GM10248 (cell line): Measurements from ENCODE around the gene PKNOX2.

Experiments used
- CTCF ChIA-PET: fragments of 300-600 bp; sonication (Branson Sonifier 250); formaldehyde crosslinking; extraction: SDS; loops from one replicate; lab custom pipeline; 2021; ENCODE audit warnings: antibody characterized with exemption; lab: Yijun Ruan, JAX
- POLR2A ChIA-PET: fragments of 350-650 bp; sonication (Branson Sonifier 250); formaldehyde crosslinking; extraction: SDS; loops from one replicate; lab custom pipeline; 2020; ENCODE audit warnings: antibody characterized with exemption; lab: Yijun Ruan, JAX
- DNase-seq: peaks from one replicate; pipeline ENCODE4 v3.0.0; 2012; ENCODE audit errors: extremely low spot score
- TF ChIP-seq, protein P1 (sequence below): IDR thresholded peaks from 2 replicates; pipeline ENCODE4 v1.5.1; 2012; ENCODE audit warnings: mild to moderate bottlenecking, low read depth; ENCODE audit errors: extremely low read depth, missing control alignments, control extremely low read depth

Gene PKNOX2

DNA sequence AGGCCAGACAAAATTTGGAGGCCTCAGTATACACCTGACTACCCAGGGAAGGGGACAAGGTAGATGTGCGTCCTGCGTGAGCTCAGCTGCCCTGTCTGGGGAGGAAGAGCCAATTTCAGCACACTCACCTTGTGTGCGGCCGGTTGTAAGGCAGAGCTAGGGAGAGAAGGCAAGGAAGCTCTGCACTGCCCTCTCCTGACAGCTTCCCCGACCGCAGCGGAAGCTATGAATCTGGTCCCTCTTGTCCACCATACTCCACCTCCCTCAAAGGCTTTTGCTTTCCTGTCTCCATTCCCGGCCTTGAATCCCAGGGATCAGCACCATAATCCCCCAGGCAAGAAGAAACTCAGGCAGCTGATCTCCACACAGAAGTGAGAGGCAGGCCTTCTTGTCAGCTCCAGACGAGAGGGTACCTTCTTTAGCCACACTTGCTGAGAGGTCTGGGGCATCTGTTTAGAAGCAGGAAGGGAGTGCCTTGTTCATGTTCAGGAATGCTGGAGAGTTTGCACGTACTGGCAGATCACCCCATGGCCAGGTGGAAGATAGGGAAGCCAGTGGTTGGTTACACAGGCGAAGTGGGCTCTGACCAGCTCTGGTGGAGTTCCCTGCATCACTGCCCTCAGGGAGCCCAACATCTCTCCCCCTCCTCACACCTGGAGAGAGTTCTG lies 269.0 kb downstream of the PKNOX2 start:
- TF ChIP-seq, protein P1, sequence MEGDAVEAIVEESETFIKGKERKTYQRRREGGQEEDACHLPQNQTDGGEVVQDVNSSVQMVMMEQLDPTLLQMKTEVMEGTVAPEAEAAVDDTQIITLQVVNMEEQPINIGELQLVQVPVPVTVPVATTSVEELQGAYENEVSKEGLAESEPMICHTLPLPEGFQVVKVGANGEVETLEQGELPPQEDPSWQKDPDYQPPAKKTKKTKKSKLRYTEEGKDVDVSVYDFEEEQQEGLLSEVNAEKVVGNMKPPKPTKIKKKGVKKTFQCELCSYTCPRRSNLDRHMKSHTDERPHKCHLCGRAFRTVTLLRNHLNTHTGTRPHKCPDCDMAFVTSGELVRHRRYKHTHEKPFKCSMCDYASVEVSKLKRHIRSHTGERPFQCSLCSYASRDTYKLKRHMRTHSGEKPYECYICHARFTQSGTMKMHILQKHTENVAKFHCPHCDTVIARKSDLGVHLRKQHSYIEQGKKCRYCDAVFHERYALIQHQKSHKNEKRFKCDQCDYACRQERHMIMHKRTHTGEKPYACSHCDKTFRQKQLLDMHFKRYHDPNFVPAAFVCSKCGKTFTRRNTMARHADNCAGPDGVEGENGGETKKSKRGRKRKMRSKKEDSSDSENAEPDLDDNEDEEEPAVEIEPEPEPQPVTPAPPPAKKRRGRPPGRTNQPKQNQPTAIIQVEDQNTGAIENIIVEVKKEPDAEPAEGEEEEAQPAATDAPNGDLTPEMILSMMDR, result peak; percentile 43
- POLR2A ChIA-PET, result no interaction called here
- DNase-seq, result peak; percentile 54

DNA sequence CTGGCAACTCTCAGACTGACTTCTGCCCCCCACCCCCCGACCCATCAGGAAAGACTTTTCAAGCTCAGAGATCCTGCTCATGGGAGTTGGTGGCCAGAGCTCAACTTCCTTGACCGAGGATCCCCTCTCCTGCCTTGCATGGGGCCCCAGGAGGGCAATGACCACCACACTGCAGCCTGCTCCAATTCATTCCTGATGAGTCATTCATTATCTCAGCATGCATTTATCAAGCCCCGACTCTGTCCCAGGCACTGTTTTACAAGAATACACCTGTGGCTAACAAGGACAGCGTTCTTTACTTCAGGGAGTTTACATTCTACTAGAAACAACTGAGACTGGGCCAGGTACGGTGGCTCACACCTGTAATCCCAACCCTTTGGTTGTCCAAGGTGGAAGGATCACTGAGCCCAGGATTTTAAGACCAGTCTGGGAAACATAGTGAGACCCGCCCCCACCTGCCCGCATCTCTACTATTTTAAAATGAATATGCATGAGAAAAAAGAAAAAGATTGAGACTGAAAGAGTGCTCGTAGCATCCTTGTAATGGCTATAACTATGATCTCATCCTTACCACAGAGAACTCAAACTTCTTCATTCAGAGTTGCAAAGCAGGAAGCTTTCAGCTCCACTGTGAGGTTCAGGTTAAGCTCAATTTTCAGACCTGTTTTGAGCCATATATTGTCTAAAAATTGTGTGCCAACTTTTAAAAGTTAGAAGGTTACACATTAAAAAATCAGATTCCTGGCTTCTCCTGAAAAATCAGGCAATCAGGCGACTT lies 271.1 kb downstream of the PKNOX2 start:
- TF ChIP-seq, protein P1, result no peak
- ChIA-PET CTCF (interaction anchor here (0.9 to 2.3 kb wide), 3 partner anchors 13 to 22 kb away, joined by 3 to 9 read pairs (median 3); no protein-coding TSS in a partner anchor), POLR2A (no interaction called here)
- no peak for DNase-seq

More for the DNA sequence above, 269.0 kb downstream of the PKNOX2 start:
- CTCF ChIA-PET, result interaction anchor here (0.7 to 5.5 kb wide), 4 partner anchors 18 to 801 kb away, joined by 3 to 40 read pairs (median 3); no protein-coding TSS in a partner anchor

DNA sequence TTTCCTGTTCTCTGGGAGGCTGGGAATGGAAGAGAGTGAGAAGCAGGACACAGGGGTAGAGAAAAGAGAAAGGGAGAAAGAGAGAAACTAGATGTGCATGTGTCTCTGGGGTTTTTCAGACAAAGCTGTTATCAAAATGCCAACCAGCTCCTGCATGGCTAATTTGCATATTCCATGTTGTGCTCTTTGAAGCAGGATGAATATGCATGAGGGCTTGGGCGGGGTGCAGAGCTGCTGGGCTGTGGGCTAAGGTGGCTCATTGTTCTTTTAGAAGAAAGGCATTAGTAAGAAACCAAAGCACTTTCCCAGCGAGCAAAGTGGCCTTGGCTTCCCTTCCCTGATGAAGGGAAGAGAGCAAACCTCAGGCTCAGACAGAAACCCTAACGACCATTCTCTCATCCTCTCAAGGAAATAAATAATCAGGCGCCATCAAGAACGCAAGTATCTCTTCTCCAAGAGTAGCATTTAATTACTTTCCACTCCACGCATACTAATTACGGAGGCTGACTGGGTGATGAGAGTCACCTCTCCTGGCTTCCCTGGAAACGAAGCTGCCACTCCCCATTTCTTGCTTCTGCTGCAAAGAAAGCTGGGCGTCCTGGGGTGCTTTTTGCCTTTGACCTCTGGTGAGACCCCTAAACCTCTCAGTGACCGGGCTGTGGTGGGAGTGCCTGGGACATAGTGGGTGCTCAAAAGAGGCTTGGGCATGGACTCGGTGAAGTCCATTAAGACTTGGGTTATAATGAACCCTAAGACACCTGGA lies 277.3 kb downstream of the PKNOX2 start:
- CTCF ChIA-PET, result interaction anchor here (1.9 kb wide), 1 partner anchor 11 kb away, joined by 8 read pairs; no protein-coding TSS in a partner anchor
- DNase-seq, result no peak
- TF ChIP-seq, protein P1, result no peak
- POLR2A ChIA-PET, result no interaction called here

DNA sequence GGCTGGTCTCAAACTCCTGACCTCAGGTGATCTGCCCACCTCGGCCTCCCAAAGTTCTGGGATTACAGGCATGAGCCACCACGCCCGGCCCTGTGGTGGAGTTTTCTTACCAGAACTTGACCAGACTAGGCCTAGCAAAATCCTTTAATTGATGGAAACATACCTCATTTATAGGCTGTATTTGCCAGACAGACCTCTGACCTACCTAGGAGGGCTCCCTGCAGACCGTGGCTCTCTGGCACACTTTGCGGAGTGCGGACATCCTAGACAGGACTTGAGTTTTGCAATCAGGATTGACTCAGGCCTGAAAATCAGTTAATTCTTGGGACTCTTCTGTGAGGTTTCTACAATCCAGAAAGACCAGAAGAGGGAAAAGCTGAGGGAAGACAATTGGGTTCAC lies 278.4 kb downstream of the PKNOX2 start:
- TF ChIP-seq, protein P1, result no peak
- no peak for DNase-seq
- ChIA-PET CTCF (interaction anchor here (1.1 to 1.9 kb wide), 2 partner anchors 12 to 29 kb away, joined by 3 to 8 read pairs; no protein-coding TSS in a partner anchor), POLR2A (no interaction called here)

DNA sequence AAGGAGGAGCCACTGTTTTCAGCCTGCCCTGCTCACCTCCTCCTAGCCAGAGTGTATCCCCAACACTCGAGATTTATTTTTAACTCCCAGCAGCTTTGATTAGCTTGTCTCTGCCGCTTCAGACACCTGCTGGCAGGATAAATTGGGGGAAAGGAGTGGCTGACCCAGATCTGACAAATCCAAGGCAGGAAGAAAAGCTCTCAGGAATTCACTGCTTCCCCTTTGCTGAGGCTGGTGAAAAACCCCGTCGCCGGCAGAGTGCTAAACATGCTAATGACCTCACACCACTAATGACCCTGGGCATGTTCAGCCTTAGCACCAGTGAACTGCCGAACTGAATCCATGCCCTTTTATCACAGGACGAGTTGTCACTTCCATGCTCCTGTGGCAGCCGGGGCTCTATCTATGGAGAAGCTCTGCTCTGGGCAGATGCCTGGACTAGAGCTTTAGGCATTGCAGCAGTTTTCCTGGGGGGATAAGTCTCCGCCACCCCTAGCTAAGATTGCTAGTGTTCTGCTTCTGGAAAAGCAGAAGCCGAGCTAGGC lies 279.3 kb downstream of the PKNOX2 start:
- no peak for DNase-seq
- TF ChIP-seq, protein P1, result no peak
- POLR2A ChIA-PET, result no interaction called here
- CTCF ChIA-PET, result interaction anchor here (1.1 to 1.9 kb wide), 3 partner anchors 13 to 35 kb away, joined by 3 to 8 read pairs (median 3); no protein-coding TSS in a partner anchor
